Erythroblast (primary cell): ENCODE measurements around the gene SEMA3A.

Experiments
- GATA1 ChIP-seq: IDR thresholded peaks from 2 replicates; pipeline ENCODE4 v1.6.1; 2011; ENCODE audit warnings: low read depth, mild to moderate bottlenecking, control low read depth, low read length, moderate library complexity
- POLR2A ChIP-seq: IDR thresholded peaks from 2 replicates; pipeline ENCODE4 v1.6.1; 2011; ENCODE audit warnings: mild to moderate bottlenecking, low read length

DNA sequence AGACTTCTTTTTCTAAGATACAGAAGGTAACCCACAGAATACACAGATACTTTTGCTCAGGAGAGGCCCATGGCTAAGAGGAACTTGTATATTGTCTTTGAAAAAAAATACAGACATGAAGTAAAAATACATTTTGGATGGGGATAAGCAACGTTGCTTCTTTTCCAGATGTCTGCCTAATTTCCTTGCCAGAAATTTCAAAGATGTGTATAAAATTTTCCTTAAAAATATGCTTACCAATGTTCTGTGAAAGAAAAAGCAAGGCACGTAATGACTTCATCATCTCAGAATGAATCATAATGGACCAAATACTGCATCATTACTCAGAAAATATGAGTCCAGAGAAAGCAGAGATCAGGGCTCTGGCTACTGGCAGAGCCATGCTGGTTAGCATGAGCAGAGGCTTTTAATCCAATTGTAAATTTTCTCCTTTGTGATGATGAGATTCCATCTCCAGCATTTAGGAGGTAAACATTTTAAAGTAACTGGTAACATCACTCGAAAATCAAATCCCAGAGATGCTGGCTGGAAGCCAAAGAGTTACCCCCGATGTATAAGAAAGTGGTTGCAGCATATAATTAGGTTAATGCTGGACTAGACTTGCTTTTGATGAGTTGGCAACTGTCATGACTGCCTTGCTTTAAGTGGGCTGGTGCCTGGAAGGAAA, 272.5 kb downstream of the SEMA3A start:
- TF ChIP-seq POLR2A (no peak), GATA1 (no peak)
